GM19351 (cell line): ENCODE measurements around the gene PTBP1.

Experiments used
- ATAC-seq: cut with Tn5 transposase; IDR thresholded peaks from one replicate; pipeline ENCODE4 v1.9.1; 2021; ENCODE audit warnings: mild to moderate bottlenecking, moderate library complexity; ENCODE audit not compliant: unreplicated experiment

PTBP1 gene

DNA sequence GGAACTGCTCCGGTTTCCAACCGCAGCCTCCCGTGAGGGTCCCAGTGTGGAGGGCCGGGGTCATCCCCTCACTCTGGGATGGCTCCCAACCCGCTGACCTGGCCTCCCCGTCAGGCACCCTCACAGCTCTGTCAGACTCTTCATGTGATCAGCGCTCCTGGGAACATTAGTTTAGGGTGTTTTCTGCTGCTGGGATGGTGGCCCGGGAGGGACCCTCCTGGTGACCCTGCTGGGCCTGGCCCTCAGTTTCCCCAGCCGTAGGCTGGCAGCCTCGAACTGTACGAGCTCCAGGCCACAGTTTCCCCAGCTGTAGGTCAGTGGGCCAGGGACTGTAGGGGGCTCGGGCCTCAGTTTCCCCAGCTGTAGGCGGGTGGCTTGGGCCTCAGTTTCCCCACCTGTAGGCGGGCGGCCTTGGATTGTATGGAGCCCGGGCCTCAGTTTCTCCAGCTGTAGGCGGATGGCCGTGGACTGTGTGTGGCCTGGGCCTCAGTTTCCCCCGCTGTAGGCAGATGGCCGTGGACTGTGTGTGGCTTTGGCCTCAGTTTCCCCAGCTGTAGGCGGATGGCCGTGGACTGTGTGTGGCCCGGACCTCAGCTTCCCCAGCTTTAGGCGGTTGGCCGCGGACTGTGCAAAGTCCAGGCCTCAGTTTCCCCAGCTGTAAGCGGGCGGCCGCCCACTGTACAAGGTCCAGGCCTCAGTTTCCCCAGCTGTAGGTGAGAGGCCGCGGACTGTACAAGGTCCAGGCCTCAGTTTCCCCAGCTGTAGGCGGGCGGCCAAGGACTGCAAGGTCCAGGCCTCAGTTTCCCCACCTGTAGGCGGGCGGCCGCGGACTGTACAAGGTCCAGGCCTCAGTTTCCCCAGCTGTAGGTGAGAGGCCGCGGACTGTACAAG, 1.3 kb upstream of the PTBP1 start:
- no peak for ATAC-seq

DNA sequence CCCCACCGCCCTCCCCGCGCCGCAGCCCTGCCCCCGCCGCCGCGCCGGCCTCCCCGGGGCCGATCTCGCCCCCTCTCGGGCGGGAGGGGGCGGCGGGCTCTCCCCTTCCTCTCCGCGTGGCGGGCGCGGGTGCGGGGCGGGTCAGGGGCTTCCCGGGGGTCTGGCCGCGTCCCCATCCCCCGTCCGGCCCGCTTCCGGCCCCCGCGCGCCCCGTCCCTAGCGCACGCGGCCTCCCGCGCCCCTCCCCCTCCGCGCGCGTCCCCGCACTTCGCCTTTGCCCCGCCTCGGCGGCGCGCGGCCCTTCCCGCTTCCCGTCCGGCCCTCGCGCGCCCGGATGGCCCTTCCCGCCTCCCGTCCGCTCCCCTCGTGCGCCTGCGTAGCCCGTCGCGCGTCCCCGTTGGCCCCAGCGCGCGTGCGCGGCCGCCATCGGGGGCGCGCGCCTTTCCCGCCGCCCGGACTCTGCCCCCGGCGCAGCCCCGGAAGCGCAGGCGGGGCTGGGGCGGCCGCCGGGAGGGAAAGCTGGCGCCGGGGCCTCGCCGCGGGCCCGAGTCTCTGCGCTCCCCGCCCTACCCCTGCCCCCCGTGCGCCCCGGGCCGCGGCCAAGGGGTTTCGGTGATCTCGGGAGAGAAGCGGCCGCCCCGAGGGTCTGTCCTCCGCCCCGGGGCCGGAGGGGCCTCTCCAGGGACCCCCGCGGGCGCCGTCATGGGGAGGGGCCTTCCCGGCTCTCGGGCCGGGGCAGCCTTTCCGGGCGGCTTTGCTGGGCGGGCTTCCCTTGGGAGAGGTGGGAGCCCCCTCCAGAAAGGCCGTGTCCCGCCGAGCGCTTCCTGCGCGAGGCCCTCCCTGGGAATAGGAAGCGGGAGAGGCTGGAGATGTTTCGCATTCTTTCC, 519 bp downstream of the PTBP1 start:
- peak; percentile 43 for ATAC-seq

DNA sequence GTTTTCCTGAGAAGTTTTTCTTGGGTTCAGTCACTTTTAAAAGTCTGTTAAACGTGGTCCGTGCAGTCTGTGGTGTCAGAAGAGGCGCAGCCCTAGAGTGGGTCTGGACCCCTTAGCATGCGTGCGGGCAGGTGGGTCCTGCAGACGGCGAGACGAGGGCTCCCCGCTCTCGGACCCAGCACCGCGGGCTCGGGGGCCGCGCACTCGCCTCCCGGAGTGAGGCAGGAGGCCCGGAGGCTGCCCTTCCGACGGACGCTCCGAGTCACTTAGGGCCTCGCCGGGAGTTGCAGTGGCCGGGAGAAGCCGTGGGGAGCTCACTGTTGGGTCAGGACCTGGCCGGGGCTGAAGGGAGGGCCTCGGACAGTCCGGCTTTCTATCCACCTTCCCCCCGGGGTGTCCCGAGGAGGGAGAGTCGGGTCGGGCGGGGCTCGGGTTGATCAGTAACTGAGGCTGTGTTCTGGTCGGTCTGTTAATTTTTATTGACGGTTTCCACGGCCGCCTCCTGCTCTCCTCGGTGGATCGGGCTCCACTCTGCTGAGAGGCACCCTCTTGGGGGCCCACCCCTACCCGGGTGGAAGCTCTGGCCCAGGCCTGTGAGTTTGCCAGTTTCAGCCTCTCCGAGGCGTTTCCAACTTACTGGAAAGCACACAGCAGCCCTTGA, 1.3 kb downstream of the PTBP1 start:
- no peak for ATAC-seq

DNA sequence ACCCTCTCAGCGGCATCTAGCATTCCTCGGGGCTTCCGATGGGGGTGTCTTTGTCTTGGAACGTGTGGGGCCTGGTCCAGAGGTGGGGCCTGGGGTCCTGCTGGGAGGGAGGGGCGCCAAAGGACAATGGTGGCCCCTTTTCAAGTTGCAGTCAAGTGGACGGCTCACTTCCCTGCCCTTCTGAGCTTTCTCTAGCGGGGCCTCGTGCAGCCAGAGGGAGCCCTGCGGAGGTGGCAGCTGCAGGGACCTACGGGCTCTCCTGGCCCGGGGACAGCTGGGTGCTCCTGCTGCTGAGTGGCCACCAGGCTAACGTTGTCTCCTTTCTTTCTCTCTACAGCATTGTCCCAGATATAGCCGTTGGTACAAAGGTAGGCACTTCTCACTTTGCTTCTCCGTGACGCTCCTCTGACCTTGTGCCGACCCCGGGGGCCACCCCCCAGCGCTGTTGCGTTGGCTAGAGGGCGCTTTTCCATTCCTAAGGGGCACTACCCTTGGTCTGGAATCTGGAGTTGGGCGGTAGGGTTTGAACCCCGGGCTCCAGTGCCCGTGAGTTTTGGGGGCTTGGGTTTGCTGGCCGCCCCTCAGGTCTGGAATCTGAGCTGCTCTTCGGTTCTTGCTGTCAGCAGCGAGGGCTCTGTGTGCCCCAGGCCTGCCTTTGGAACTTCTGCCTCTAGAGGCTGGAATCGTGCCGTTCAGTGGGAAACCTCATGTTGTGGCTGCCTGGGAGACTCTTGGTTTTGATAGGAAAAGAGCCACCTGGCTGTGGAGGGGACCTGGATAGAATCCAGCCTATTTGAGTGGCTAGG, 2.0 kb downstream of the PTBP1 start:
- ATAC-seq: no peak

DNA sequence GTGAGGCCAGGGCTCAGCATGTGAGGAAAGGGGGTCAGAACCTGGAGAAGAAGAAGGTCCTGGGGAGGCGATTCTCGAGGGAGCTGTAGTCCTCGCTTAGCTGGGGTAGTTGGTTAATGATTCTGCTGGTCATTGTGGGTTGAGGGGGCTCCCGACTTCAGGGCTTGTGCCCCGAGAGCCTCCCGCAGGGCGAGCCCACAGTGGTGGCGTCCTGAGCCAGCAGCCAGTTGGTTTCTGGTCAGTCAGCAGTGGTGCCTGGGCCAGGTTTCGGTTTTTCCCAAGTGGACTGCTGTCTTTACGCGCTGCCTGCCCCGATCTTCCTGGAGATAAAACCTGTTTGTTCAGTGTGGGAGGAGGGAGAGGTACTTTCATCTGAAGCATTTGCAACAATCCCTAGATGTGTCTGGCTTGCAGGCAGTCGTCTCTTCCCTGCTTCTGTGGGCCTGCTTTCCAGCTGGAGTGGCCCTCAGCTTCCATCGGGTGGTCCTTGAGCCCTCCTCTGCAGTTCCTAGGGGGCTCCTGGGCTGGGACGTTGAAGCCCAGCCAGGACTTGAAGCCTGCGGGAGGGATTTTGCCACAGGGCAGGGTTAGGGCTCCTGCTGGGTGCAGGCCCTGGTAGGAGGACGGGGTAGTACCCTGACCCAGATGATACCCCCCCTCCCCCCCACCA, 3.2 kb downstream of the PTBP1 start:
- no peak for ATAC-seq

DNA sequence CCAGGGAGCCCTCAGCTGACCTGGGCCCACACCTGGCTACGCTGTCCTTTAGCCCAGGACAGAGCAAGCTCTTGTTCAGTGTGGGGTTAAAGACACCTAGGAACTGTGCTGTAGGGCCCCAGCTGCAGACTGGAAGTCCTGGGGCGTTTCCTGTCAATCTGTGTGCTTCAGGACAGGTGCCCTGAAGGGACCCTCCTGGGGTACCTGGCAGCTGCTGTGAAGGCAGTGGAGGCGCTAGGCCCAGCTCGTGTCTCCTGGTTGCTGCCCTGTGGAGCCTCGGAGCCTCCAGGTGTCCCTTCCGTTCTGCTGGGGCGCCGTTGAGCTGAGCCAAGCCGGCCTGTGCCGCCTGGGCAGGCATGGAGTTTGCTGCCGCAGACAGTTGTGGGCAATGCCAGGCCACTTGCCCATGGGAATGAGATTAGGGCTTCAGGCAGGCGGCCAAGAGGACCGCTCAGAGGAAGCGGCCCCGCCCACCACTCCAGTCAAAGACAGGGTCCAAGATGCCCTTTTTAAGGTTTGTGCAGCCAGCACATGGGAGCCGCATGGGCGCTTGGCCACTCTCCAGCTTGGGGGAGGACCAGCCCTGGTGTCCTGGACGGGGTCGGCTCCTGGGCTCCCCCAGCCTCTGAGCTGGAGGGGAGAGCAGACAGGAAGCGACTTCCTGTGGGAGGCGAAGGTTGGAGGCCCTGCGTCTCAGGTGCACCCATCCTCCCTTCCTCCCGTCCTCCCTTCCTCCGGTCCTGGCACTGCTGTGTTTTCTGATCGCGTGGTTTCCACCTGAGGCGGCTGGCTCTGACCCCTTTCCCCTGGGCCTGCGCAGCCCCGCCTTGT, 4.0 kb downstream of the PTBP1 start:
- no peak for ATAC-seq

DNA sequence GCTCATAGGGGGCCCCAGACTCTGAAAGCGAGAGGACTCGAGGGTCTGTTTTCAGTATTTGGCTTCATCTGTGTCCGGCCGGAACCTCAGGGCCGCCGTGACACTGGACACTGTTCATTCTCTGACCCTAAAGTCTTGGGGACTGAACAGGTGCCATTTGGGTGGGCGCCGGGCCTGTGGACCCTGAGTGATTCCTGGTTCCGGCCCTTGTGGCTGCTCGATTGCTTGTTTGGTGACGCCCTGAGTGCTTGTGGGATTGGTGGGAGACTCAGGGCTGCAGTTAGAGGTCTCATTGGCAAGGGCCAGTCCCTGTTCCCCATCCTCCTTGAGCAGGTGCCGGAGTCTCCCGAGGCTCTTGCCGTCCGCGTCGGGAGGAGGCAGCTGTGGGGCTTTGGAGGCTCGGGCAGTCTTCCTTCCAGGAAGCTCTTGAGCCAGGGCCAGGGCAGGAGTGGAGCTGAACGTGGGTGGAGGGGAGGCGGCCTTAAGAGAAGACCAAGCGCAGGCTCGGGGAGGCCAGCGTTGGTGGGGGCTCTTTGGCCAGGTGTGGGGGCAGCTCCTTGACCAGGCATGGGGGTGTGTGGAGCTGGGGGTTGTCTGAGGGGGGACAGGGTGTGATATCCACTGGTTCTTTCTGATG, 4.7 kb downstream of the PTBP1 start:
- no peak for ATAC-seq

DNA sequence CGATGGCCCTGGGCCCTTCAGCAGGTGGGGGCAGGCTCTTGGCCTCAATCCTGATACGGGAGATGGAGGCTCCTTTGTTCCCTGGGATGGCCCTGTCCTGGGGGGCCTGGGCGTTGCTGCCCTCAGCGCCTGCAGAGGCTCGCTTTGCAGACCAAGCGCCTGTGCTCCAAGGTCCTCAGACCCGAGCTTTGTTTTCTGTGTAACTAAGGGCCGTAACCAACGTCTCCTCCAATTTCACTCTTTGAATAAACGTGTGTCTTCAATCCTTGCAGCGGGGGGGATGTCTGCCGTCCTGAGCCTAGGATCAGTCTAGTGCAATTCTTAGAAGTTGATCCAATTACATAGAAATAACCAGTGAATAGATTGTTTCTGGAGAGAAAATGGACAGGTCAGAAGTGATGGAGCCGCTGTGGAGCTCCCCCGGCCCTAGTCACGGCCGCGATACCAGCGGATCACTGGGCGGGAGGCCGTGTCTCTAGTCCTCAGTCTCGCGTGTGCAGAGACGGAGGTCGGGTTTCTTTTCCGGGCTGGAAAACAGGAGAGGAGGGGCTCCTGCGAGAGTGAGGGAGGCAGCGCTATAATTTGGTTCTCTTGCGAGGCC, 5.3 kb downstream of the PTBP1 start:
- no peak for ATAC-seq

DNA sequence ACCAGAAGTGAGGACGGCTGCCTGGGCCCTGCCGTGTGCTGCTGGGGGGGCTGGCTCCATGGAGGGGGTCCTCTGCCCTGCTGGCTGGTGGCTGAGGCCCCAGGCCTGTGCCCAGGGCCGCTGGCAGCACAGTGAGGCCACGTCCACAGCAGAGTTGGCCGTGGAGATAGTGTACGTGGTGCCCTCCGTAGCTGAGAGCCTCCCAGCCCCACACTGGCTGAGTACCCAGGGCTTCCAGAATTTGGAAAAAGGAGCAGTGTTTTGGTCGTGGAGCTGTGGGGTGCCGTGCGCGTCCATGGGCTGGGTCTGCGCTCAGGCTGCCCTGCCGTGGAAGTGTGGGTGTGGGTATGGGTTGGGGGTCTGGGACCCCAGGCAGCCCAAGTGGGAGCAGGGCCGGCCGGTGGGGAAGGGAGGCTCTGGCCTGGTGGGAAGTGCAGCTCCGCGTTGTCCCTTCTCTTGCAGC, 5.9 kb downstream of the PTBP1 start:
- ATAC-seq: no peak

DNA sequence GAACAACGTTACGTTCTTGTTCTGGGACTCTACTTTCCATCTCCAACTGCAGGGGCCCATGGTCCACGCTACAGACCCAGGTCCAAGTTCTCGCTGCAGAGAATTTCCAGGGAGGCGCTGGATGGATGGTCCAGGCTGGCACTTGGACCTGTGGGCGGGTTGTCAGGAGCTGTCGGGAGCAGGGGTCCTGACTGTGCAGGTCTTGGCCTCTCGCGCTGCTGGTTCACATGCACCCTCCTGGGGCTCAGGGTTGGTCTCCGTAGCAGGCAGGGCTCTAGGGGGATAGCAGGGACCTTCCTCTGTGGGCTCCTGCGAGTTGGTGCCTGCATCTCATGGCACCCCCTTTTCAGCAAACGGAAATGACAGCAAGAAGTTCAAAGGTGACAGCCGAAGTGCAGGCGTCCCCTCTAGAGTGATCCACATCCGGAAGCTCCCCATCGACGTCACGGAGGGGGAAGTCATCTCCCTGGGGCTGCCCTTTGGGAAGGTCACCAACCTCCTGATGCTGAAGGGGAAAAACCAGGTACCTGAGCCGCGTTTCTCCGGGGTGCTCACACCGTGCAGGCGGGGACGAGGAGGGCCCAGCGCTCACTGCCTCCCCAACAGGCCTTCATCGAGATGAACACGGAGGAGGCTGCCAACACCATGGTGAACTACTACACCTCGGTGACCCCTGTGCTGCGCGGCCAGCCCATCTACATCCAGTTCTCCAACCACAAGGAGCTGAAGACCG, 6.6 kb downstream of the PTBP1 start:
- no peak for ATAC-seq

DNA sequence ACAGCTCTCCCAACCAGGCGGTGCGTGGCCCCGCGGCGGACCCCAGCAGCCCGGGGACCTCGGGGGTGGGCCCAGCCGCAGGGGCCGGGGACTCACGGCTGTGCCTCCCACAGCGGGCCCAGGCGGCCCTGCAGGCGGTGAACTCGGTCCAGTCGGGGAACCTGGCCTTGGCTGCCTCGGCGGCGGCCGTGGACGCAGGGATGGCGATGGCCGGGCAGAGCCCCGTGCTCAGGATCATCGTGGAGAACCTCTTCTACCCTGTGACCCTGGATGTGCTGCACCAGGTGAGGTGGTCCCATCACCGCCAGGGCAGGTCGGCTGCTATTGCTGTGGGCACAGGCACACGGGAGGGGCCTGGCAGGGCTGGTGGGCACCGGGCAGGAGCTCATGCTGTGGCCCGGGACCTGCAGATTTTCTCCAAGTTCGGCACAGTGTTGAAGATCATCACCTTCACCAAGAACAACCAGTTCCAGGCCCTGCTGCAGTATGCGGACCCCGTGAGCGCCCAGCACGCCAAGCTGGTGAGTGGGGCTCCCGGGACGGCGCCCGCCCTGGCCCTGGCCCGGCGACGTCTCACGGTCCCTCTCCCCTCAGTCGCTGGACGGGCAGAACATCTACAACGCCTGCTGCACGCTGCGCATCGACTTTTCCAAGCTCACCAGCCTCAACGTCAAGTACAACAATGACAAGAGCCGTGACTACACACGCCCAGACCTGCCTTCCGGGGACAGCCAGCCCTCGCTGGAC, 7.3 kb downstream of the PTBP1 start:
- no peak for ATAC-seq

DNA sequence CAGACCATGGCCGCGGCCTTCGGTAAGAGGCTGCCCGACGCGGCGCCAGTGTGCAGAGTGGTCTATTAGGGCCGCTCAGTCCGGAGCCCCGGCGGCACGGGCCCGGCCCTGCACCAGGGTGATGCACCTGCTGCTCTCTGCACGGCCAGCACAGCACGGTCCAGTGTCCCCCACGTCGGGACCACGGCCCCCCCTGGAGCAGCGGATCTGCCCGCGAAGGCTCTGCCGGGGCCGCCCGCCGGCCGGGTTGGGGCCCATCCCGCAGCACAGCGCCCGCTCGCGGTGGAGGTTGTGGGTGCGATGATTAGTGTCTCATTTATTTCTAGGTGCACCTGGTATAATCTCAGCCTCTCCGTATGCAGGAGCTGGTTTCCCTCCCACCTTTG, 7.9 kb downstream of the PTBP1 start:
- no peak for ATAC-seq

DNA sequence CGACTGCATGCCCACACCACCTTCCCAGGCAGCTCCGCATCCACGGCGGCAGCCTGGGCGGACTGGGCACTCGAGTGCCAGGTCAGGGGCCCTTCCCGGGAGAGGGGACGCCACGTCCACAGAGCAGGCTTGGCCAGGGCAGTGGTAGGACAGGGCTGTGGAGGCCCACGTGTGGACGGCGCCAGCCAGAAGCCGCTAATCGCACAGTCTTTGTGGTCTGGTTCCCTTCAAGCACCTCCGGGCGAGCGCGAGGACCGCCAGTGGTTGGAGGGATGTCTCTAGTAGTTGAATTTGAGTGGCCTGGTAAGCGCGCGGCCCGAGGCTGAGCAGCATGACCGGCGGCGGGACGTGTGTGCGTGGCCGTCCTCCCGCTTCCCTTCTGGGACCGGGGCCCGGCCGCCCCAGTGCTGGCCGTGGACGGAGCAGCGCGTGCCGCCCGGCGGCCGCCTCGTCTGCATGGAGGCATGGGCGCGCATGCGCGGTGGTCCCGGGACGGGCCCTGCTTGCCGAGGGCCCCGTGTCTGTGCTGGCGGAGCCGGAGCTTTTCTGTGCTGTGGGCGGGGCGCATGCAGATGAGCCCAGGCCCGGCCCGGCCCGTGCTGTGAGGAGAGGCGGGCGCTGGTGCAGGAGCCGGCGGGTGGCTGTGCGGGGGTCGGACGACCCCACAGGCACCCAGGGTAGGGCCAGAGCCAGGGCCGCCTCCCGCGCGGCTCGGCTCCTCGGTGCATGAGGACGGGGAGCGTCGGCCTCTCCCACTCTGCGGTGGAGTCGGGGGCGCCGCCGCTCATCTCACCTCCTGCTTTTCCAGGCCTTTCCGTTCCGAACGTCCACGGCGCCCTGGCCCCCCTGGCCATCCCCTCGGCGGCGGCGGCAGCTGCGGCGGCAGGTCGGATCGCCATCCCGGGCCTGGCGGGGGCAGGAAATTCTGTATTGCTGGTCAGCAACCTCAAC, 8.6 kb downstream of the PTBP1 start:
- ATAC-seq: no peak

DNA sequence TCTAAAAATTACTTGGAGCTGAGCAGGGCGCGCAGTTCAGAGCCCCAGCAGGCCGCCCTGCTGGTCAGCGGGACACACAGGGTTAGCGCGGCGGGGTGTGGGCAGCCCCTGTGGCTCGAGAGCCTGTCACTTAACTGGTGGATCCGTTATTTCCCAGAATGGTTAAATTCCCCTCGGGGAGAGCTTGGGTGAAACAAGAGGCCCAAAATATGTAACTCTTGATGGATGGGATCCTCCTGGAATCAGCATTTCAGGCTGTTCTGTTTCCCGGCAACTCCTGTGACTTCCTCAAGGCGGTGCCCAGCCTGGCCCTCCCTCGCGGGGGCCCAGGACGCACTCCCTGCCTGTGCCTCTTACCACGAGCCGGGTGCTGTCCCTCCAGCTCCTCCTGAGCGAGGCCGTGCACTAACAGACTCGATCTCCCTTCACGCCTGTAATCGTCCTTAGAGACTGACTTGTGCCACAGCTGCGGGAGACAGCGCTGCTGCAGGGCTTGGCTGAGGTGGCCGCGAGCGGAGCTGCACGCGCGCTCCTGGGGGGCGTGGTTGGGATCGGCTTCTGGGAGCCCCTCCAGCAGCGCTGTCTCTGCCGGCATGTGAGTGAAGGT, 9.7 kb downstream of the PTBP1 start:
- ATAC-seq: no peak
